ENCODE measurements around the gene ACE. TPM values are rescaled to one million over a fixed set of nuclear protein-coding genes. Genes with fewer than 3 reads are reported as not detected.

Gene ACE
- total RNA-seq, 1 donor from 2014 or later = 0.42 TPM

GRCh38 chr17:63538693-63539595, 62.1 kb downstream of the ACE start:
- Mint-ChIP-seq H3K9me3 (no peaks in the 10 kb centered on the region), H3K27ac (ENCODE audit: unreplicated experiment) (peak overlapping the region; percentile 21), H3K4me1 (no peaks in the 10 kb centered on the region), H3K4me3 (no peak overlapping the region), H3K27me3 (ENCODE audit: low read depth) (peaks cover 6% of the 10 kb centered on the region), H3K36me3 (ENCODE audit: low read depth) (no peaks in the 10 kb centered on the region)
- DNase-seq (ENCODE audit: low read depth, low spot score) = no peak
- TF ChIP-seq, protein P1, sequence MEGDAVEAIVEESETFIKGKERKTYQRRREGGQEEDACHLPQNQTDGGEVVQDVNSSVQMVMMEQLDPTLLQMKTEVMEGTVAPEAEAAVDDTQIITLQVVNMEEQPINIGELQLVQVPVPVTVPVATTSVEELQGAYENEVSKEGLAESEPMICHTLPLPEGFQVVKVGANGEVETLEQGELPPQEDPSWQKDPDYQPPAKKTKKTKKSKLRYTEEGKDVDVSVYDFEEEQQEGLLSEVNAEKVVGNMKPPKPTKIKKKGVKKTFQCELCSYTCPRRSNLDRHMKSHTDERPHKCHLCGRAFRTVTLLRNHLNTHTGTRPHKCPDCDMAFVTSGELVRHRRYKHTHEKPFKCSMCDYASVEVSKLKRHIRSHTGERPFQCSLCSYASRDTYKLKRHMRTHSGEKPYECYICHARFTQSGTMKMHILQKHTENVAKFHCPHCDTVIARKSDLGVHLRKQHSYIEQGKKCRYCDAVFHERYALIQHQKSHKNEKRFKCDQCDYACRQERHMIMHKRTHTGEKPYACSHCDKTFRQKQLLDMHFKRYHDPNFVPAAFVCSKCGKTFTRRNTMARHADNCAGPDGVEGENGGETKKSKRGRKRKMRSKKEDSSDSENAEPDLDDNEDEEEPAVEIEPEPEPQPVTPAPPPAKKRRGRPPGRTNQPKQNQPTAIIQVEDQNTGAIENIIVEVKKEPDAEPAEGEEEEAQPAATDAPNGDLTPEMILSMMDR (conservative IDR thresholded peaks at IDR 0.05) = no peak

GRCh38 chr17:63540590-63540989, 63.7 kb downstream of the ACE start:
- Mint-ChIP-seq H3K9me3 (no peaks in the 10 kb centered on the region), H3K36me3 (ENCODE audit: low read depth) (no peaks in the 10 kb centered on the region), H3K4me1 (no peaks in the 10 kb centered on the region), H3K27ac (ENCODE audit: unreplicated experiment) (peak overlapping the region; percentile 20), H3K27me3 (ENCODE audit: low read depth) (peaks cover 6% of the 10 kb centered on the region), H3K4me3 (no peak overlapping the region)
- DNase-seq (ENCODE audit: low read depth, low spot score) = no peak
- TF ChIP-seq, protein P1 (conservative IDR thresholded peaks at IDR 0.05) = no peak

DNA sequence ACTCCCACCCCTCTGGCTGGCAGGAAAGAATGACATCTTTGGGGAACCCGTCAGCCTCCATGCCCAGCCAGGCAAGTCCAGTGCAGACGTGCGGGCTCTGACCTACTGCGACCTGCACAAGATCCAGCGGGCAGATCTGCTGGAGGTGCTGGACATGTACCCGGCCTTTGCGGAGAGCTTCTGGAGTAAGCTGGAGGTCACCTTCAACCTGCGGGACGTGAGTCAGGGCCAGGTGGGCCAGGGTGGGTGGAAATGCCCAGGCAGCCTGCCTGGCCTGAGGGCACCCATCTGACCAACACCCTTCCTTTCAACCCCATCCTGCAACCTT, 65.3 kb downstream of the ACE start:
- H3K36me3 Mint-ChIP-seq (ENCODE audit: low read depth) = no peaks in the 10 kb centered on the region
- H3K27ac Mint-ChIP-seq (ENCODE audit: unreplicated experiment) = no peak overlapping the region
- no peaks in the 10 kb centered on the region for H3K9me3 Mint-ChIP-seq
- H3K4me1 Mint-ChIP-seq = no peaks in the 10 kb centered on the region
- H3K4me3 Mint-ChIP-seq = no peak overlapping the region
- TF ChIP-seq, protein P1 (conservative IDR thresholded peaks at IDR 0.05) = no peak
- DNase-seq (ENCODE audit: low read depth, low spot score) = no peak
- peaks cover 6% of the 10 kb centered on the region for H3K27me3 Mint-ChIP-seq (ENCODE audit: low read depth)

DNA sequence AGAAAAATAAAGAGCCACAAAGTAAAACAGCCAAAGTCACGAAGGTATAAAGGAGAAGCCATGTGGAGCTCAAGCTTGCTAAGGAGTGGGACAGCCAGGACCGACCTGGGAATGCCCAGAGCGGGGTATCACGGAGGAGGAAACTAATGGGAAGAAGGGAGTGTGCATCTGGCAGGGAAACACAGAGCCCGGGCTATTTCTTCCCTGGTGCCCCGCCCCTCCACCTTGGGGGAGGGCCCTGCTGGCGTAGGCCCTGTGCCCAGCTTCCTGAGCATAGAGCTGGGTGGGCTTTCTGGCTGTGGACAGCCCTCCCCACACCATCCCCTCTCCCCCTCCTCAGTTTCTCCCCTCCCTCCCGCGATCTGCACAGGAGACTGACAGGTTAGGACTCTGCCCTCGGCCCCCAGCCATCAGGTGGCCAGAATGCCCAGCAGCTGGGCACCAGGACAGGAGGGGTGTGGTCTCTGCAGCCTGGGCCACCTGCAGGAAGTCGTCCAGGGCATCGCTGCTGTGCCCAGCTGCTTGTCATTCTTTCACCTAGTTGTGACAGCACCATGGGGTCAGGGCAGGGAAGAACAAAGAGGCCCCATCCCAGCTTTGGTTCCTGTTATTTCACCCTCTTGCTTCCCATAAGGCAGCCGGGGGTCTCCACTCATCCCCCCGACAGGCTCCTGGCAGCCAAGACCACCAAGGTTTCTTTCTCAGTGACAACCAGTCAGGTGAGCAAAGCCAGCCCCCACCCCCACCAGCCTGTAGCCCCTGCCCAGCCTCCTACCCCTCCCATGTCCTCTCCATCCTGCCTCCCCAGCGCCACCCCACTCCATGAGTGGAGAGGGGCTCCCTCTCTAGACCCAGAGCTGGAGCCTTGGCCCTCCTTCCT, 66.3 kb downstream of the ACE start:
- peak overlapping the region; percentile 57 for H3K27ac Mint-ChIP-seq (ENCODE audit: unreplicated experiment)
- TF ChIP-seq, protein P1 (conservative IDR thresholded peaks at IDR 0.05) = no peak
- H3K4me3 Mint-ChIP-seq = no peak overlapping the region
- H3K4me1 Mint-ChIP-seq = no peaks in the 10 kb centered on the region
- DNase-seq (ENCODE audit: low read depth, low spot score) = no peak
- H3K9me3 Mint-ChIP-seq = no peaks in the 10 kb centered on the region
- H3K36me3 Mint-ChIP-seq (ENCODE audit: low read depth) = no peaks in the 10 kb centered on the region
- peaks cover 6% of the 10 kb centered on the region for H3K27me3 Mint-ChIP-seq (ENCODE audit: low read depth)

DNA sequence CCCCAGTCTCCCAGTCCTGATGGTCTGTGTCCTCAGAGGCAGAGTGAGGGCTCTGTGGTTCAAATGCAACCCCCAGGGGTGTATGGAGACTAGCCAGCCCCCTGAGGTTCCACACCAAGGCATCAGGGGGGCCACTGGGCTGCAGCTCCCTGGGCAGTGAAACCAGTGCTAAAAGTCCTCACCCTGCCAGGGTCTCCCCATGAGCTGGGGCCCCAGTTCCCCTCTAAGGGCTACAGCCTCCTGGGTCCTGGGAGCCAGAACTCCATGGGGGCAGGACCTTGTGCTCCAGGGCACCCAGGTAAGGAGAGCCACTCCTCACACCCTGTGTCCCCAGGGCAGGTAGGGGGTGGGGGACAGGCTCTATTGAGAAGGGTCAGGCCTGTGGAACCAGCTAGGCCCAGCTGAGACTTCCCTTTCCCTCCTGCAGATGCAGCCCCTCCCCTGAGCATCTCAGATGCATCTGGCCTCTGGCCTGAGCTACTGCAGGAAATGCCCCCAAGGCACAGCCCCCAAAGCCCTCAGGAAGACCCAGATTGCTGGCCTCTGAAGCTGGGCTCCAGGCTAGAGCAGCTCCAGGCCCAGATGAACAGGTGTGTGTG, 67.1 kb downstream of the ACE start:
- TF ChIP-seq, protein P1 (conservative IDR thresholded peaks at IDR 0.05) = no peak
- H3K27me3 Mint-ChIP-seq (ENCODE audit: low read depth) = peaks cover 6% of the 10 kb centered on the region
- no peaks in the 10 kb centered on the region for H3K36me3 Mint-ChIP-seq (ENCODE audit: low read depth)
- H3K4me1 Mint-ChIP-seq = no peaks in the 10 kb centered on the region
- H3K27ac Mint-ChIP-seq (ENCODE audit: unreplicated experiment) = no peak overlapping the region
- DNase-seq (ENCODE audit: low read depth, low spot score) = no peak
- H3K4me3 Mint-ChIP-seq = no peak overlapping the region
- H3K9me3 Mint-ChIP-seq = no peaks in the 10 kb centered on the region
